ENCODE measurements around the gene FRAS1. TPM values are rescaled to one million over a fixed set of nuclear protein-coding genes. Genes with fewer than 3 reads are reported as not detected.

FRAS1 gene
- total RNA-seq, 1 experiment from 2014 or later = 3.4 TPM

DNA sequence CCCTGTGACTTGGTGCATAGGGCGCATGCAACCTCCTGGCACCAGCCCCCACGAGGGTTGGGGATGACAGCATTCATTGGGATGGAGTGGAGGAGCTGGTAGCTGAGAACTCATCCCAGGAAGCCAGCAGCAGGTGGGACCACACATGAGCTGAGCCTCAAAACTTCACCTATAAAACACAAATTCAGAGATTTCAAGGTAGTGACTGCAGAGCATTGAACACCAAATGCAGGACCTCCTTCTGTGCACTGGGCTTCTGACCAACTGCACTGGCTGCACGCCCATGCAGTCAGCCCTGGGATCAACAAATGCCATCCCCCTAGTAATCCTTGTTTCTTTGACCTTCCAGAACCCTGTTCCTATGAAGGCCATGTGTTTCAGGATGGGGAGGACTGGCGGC, 197.8 kb downstream of the FRAS1 start:
- no peak overlapping the region for H2AFZ ChIP-seq (ENCODE audit: low read length)
- no peaks in the 10 kb centered on the region for H3K79me2 ChIP-seq (ENCODE audit: low read length)
- ChIA-PET CTCF (no interaction called here), POLR2A (ENCODE audit: unreplicated experiment) (no interaction called here)
- no peaks in the 10 kb centered on the region for H3K4me1 ChIP-seq (ENCODE audit: insufficient read depth, low read length)
- no TSS peak for BruUV-seq (replicated peaks)
- no peaks in the 10 kb centered on the region for H4K20me1 ChIP-seq (ENCODE audit: low read length)
- intact Hi-C loops (cut with micrococcal nuclease) = no loop called here
- no peak overlapping the region for H3K9ac ChIP-seq (ENCODE audit: low read length)
- H3K4me2 ChIP-seq (ENCODE audit: low read length) = no peak overlapping the region
- H3K27ac ChIP-seq (ENCODE audit: low read length) = no peak overlapping the region
- TF ChIP-seq EZH2phosphoT487 (IDR thresholded peaks at IDR 0.05; ENCODE audit: borderline replicate concordance, low read length) (no peak), EZH2 (IDR thresholded peaks at IDR 0.05; ENCODE audit: low read length, unreplicated experiment) (no peak)
- TF ChIP-seq, protein P1, sequence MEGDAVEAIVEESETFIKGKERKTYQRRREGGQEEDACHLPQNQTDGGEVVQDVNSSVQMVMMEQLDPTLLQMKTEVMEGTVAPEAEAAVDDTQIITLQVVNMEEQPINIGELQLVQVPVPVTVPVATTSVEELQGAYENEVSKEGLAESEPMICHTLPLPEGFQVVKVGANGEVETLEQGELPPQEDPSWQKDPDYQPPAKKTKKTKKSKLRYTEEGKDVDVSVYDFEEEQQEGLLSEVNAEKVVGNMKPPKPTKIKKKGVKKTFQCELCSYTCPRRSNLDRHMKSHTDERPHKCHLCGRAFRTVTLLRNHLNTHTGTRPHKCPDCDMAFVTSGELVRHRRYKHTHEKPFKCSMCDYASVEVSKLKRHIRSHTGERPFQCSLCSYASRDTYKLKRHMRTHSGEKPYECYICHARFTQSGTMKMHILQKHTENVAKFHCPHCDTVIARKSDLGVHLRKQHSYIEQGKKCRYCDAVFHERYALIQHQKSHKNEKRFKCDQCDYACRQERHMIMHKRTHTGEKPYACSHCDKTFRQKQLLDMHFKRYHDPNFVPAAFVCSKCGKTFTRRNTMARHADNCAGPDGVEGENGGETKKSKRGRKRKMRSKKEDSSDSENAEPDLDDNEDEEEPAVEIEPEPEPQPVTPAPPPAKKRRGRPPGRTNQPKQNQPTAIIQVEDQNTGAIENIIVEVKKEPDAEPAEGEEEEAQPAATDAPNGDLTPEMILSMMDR (conservative IDR thresholded peaks at IDR 0.05; ENCODE audit: low read depth, low read length) = no peak
- ATAC-seq = no peak
- no peak for DNase-seq
- H3K9me2 ChIP-seq (replicated peaks; ENCODE audit: low read length) = no peaks in the 10 kb centered on the region
- no peaks in the 10 kb centered on the region for H3K27me3 ChIP-seq (ENCODE audit: low read length)
- no peak overlapping the region for H3K4me3 ChIP-seq (ENCODE audit: low read length)
- H3K9me3 ChIP-seq (ENCODE audit: low read length) = no peaks in the 10 kb centered on the region
- no peaks in the 10 kb centered on the region for H3F3A ChIP-seq (ENCODE audit: low read length, unreplicated experiment)
- no peaks in the 10 kb centered on the region for H3K36me3 ChIP-seq (ENCODE audit: low read depth, low read length)

- Histone ChIP-seq H3K27me3 (ENCODE audit: low read length) (no peaks in the 10 kb centered on the region), H3K4me2 (ENCODE audit: low read length) (no peak overlapping the region), H2AFZ (ENCODE audit: low read length) (no peak overlapping the region), H3K4me3 (ENCODE audit: low read length) (no peak overlapping the region), H3K27ac (ENCODE audit: low read length) (no peak overlapping the region), H3K36me3 (ENCODE audit: low read depth, low read length) (no peaks in the 10 kb centered on the region), H4K20me1 (ENCODE audit: low read length) (no peaks in the 10 kb centered on the region), H3K9me2 (replicated peaks; ENCODE audit: low read length) (no peaks in the 10 kb centered on the region), H3K79me2 (ENCODE audit: low read length) (no peaks in the 10 kb centered on the region), H3F3A (ENCODE audit: low read length, unreplicated experiment) (no peaks in the 10 kb centered on the region), H3K4me1 (ENCODE audit: insufficient read depth, low read length) (no peaks in the 10 kb centered on the region), H3K9me3 (ENCODE audit: low read length) (no peaks in the 10 kb centered on the region), H3K9ac (ENCODE audit: low read length) (no peak overlapping the region)
- CTCF ChIA-PET = no interaction called here
- no TSS peak for BruUV-seq (replicated peaks)
- DNase-seq = no peak
- no peak for ATAC-seq
- TF ChIP-seq EZH2phosphoT487 (IDR thresholded peaks at IDR 0.05; ENCODE audit: borderline replicate concordance, low read length) = no peak
- TF ChIP-seq EZH2 (IDR thresholded peaks at IDR 0.05; ENCODE audit: low read length, unreplicated experiment) = no peak
- TF ChIP-seq, protein P1 (conservative IDR thresholded peaks at IDR 0.05; ENCODE audit: low read depth, low read length) = no peak
- POLR2A ChIA-PET (ENCODE audit: unreplicated experiment) = no interaction called here
- intact Hi-C loops (cut with micrococcal nuclease) = no loop called here
These were observed 207.9 kb downstream of the FRAS1 start for GRCh38 chr4:78265006-78265405.

GRCh38 chr4:78267790-78268189, 210.7 kb downstream of the FRAS1 start:
- H3K36me3 ChIP-seq (ENCODE audit: low read depth, low read length) = no peaks in the 10 kb centered on the region
- H3K9me2 ChIP-seq (replicated peaks; ENCODE audit: low read length) = no peaks in the 10 kb centered on the region
- intact Hi-C loops (cut with micrococcal nuclease) = no loop called here
- no TSS peak for BruUV-seq (replicated peaks)
- H3K9ac ChIP-seq (ENCODE audit: low read length) = no peak overlapping the region
- no peaks in the 10 kb centered on the region for H3K79me2 ChIP-seq (ENCODE audit: low read length)
- no peaks in the 10 kb centered on the region for H3K9me3 ChIP-seq (ENCODE audit: low read length)
- H3K27me3 ChIP-seq (ENCODE audit: low read length) = no peaks in the 10 kb centered on the region
- POLR2A ChIA-PET (ENCODE audit: unreplicated experiment) = no interaction called here
- TF ChIP-seq EZH2phosphoT487 (IDR thresholded peaks at IDR 0.05; ENCODE audit: borderline replicate concordance, low read length) (no peak), EZH2 (IDR thresholded peaks at IDR 0.05; ENCODE audit: low read length, unreplicated experiment) (no peak)
- TF ChIP-seq, protein P1 (conservative IDR thresholded peaks at IDR 0.05; ENCODE audit: low read depth, low read length) = no peak
- CTCF ChIA-PET = interaction anchor here (0.6 kb wide), 1 partner anchor 378 kb away, joined by 3 read pairs; no protein-coding TSS in a partner anchor
- no peaks in the 10 kb centered on the region for H4K20me1 ChIP-seq (ENCODE audit: low read length)
- no peak overlapping the region for H3K27ac ChIP-seq (ENCODE audit: low read length)
- ATAC-seq (no peak), DNase-seq (no peak)
- H3K4me1 ChIP-seq (ENCODE audit: insufficient read depth, low read length) = no peaks in the 10 kb centered on the region
- H3K4me2 ChIP-seq (ENCODE audit: low read length) = no peak overlapping the region
- no peak overlapping the region for H3K4me3 ChIP-seq (ENCODE audit: low read length)
- no peaks in the 10 kb centered on the region for H3F3A ChIP-seq (ENCODE audit: low read length, unreplicated experiment)
- H2AFZ ChIP-seq (ENCODE audit: low read length) = no peak overlapping the region

All from PC-3 (cell line).